Heart left ventricle (tissue), 13 donors: ENCODE measurements around the gene ZBTB26.

ENCODE experiments used
- CTCF ChIP-seq, 12 donors: fragments of 200-600 bp; sonication (generic) in 4 of 12; IDR thresholded peaks; one replicate each; pipeline versions ENCODE4 v1.5.0 to v1.8.0; 2018 to 2022; ENCODE audit warnings: antibody characterized with exemption in 12 of 12, mild to moderate bottlenecking in 5 of 12
- POLR2A ChIP-seq, 2 donors: fragments of 450-650 bp; IDR thresholded peaks; one replicate each; pipeline ENCODE4 v1.6.1; 2017; ENCODE audit warnings: antibody characterized with exemption in 2 of 2, mild to moderate bottlenecking in 2 of 2, moderate library complexity in 2 of 2
- donor health status: ischemic (EF 13 %, LVEDD 7.1; RV severe dilation, severe dysfunction).
- donor health status: DM: no; HTN: yes; CAD: no.
- donor health status: DM: no; HTN: no; CAD: no.
- donor health status: ischemic (EF 25% LVEDD 6.9; RV normal size, moderate dysfunction).
- donor health status: ischemic (EF 25% LVEDD 5.7; RV mildly dilated, moderate dysfunction).
- donor health status: ischemic (EF 35%, LVEDD 5.7; RV mildly dilated, moderate dysfunction).
- donor health status: nonischemic (EF 11% LVEDD 7.7; RV severe dilation, severe dysfunction).
- donor health status: DM: yes; HTN: yes; CAD: no.
- donor health status: PGD.
- donor health status: ischemic (EF 29% LVEDD 5.4; RV normal size, mild dysfunction).
- donor health status: nonischemic (EF 23%, LVEDD 6.1; RV moderate dilation, normal function).

DNA sequence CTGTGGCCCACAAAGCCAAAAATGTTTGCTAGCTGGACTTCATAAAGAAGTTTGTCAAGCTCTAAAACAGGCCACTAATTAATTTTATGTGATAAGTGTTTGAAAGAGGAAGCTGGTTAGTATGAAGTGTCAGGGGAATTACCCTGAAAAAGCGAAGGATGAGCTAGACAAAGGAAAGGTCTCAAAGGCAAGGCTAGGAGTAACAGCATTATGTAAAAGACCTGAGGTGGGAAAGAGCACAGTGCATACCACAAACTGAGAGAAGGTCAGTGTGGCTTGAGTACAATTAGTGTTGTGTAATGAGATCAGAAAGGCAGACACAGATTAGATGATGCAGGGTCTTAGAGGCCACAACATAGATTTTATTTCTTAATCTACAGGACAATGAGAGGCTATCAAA, 55.8 kb downstream of the ZBTB26 start:
- TF ChIP-seq CTCF (IDR thresholded peaks at IDR 0.05): no peak
- no peak for TF ChIP-seq POLR2A (IDR thresholded peaks at IDR 0.05)
